ENCODE results near the gene MRPS33.
"Not testable (repeated sequence)": the region's sequence is repeated elsewhere in the genome, so short reads cannot be mapped to it uniquely, and the experiment has no call there.

Gene MRPS33

GRCh38 chr7:141012044-141012685 lies 2.6 kb downstream of the MRPS33 start:
- peak; percentile 14 for DNase-seq (ENCODE audit: low read depth)

GRCh38 chr7:141011443-141011842 lies 3.3 kb downstream of the MRPS33 start:
- no peak for DNase-seq (ENCODE audit: low read depth)

DNA sequence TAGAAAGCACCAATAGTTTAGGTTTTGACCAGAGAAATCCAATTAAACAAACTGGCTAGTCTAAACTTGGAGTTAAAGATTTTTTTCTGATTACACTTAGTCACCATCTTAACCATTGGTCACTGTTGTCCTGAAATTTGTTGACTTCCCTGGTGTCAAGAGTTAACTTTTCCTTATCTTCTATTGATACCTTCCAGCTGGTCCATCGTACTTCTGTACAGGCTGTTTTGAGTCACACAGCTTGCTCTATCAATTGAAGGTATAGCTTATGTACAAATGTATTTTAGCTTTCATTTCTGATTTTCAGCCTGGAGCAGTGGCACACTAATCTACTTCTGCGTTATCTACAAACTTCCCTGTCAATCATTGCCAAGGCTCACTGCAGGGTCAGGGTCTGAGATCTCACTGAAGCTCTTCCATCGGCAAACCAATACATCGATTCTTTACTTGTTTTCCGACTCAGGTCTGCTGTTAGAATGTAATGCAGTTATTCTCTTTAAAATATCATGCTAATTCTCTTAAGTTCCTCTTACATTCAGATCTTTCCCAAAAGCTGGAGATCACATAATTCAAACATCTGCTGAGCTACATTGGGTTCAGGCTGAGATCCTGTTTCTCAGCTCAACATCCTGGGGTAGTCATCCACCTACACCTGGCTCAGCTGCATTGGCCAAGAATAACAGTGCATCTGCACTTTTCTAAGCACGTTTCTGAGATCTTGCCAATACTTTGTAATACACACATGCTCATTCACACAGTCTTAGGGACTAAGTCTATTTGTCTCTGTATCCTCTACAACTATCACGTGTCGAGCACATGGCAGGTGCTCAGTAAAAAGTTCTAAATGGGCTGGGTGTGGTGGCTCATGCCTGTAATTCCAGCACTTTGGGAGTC lies 11.3 kb downstream of the MRPS33 start:
- no peak for DNase-seq (ENCODE audit: low read depth)

DNA sequence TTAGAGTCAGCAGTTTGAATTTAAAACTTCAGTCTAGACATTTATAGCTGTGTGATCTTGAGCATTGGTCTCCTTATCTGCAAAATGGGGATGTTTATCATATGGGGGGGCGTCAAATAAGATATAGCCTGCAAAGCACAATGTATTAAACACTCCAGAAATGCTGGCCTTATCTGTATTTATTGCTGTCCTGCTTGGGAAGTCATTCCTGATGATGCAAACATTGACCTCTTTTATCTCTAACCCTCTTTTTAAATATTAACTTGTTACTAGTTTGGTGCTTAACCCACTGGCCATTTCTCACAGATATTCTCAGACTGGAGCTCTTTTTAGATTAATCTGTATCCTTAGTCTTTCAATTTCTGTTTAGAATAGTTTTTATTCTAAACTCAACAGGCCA lies 13.2 kb downstream of the MRPS33 start:
- no peak for DNase-seq (ENCODE audit: low read depth)

DNA sequence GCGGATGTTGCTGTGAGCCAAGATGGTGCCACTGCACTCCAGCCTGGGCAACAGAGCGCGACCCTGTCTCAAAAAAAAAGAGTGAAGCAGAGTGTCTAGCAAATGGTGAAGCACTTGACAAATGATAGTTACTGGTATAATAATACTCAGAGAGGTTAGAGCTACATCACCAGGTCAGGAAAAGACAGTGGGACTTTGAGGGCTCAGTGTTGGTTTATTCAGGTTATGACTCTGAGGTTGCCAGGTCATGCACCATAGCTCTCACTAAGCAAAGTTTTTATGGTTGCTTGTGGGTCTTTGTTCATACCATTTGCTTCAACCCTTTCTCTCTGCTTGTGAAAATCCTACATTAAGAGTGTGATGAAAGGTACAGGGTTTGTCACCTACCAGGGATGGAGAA lies 13.6 kb downstream of the MRPS33 start:
- DNase-seq (ENCODE audit: low read depth): no peak

GRCh38 chr7:140998715-140999114 lies 16.0 kb downstream of the MRPS33 start:
- DNase-seq (ENCODE audit: low read depth): no peak

- DNase-seq (ENCODE audit: low read depth): no peak
These were observed 22.3 kb downstream of the MRPS33 start for GRCh38 chr7:140992422-140992821.

DNA sequence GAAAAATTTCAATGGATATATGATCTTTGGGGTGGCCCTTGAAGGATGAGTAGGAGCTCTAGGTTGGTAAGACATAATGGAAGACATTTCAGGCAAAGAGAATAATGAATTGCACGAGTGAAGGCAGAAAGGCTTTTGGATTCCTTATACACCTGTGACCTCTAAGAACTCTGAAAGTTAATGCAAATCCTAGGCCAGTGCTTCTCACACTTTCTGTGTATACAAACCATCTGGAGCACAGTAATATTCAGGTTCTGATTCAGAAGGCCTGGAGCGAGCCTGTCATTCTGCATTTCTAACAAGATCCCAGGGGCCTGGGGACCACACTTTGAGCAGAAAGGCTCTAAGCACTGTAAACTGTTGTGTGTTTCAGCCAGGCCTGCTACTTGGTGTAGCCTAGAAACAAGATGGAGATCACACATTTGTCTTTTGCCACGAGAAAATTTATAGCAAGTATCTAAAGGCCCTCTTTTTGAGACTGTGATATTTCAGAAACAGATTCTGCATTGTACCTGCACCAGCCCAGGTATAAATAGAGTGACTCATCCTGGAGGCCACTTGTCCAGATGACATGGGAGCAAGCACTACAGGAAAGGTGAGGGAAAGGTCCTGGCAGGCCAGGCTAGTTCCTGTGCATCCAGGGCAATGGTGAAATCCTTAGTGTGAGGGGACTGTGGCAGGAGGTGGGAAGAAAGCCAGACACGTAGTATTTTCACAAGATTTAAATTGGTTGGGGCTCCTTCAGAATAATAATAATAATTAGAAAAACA lies 24.4 kb downstream of the MRPS33 start:
- no peak for DNase-seq (ENCODE audit: low read depth)

GRCh38 chr7:140989068-140989467 lies 25.7 kb downstream of the MRPS33 start:
- no peak for DNase-seq (ENCODE audit: low read depth)

- no peak for DNase-seq (ENCODE audit: low read depth)
These were observed 30.9 kb downstream of the MRPS33 start for GRCh38 chr7:140983802-140984201.

- no peak for DNase-seq (ENCODE audit: low read depth)
These were observed 32.2 kb downstream of the MRPS33 start for GRCh38 chr7:140982508-140982907.

DNA sequence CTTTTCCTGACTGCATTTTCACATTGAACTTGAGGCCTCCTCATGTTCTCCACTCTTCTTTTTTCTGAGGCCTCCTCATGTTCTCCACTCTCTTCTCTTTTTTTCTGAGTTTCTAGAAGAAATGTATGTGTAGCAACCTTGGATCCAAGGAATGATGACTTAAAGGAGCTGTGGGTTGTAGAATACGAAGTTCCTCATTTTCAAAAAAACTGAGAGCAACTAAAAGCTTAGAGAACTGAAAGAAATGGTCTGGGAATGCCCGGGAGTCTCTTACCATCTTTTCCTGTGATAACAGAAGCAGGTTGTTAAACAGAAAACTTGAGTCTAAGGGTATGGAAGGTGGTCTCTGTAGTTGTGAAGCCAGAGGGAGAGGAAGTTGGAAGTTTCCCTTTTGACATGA lies 32.8 kb downstream of the MRPS33 start:
- no peak for DNase-seq (ENCODE audit: low read depth)

DNA sequence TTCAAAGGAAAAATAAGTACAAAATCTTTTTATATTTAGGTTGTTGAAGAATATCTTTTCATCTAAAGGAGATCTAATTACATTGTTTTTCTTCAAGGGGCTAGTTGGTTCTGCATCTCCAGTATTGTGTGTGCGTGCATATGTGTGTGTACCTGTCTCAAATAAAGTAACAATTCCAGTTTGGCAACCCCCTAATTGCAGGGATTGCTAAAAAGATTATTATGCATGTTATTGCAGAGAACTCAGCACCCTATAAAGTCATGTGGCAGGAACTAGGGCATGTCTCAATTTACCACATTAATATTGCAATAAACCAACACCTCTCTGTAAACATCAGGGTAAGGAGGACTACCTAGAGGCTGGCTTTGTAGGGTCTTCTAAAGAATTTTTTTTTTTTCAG lies 37.0 kb downstream of the MRPS33 start:
- DNase-seq (ENCODE audit: low read depth): no peak

DNA sequence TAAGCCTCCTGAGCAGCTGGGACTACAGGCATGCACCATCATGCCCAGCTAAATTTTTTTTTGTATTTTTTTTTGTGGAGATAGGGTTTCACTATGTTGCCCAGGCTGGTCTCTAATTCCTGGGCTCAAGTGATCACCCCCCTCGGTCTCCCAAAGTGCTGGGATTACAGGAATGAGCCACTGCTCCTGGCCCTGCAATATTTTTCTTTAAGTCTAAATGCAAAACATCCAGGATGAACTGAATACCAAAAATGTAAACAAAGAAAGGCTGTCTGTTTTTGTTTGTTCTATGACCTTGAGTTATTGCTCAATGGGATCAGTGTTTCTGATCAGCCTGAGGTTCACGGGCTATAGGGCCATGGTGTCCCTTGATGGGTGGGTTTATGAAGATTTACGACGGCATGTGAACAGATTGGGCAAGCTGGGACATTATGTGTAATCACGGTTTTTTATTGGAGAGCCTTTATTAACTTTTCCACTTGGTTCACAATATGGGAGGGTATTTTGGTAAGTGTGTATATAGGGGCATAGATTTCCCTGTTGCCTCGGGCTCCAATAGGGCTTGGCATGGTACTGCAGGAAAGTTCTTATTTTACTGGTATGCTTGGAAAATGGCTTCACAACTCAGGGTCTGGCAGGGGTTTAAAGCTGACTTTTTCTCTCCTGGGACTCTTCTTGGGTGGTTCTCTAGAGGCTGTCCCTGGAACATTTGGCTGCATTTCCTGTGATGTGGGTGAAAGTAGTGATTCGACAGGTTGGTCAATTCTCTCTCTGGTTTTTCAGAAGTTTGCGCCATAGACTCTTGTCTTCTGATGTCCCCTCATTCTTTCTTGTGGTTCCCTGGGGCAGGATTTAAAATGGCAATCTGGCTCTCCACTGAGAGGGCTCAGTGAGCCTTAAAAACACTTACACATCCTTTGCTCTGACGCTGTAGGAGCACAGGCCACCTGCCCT lies 41.6 kb downstream of the MRPS33 start:
- DNase-seq (ENCODE audit: low read depth): no peak

DNA sequence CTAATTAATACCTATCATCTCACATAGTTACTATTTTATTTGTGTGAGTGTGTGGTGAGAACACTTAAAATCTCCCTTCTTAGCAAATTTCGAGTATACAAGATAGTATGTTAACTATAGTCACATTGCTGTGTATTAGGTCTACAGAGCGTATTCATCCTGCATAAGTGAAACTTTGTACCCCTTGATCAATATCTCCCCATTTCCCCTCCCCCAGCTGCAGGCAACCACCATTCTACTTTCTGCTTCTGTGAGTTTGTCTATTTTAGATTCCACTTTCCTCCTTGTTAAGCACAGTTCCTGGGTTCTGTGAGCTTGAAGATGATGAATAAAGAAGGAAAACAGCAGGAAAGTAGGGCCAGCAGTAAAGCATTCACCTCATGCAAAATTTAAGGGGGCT lies 42.4 kb downstream of the MRPS33 start:
- no peak for DNase-seq (ENCODE audit: low read depth)

- DNase-seq (ENCODE audit: low read depth): no peak
These were observed 47.3 kb downstream of the MRPS33 start for GRCh38 chr7:140967438-140967837.

GRCh38 chr7:140966561-140967233 lies 48.1 kb downstream of the MRPS33 start:
- DNase-seq (ENCODE audit: low read depth): no peak

DNA sequence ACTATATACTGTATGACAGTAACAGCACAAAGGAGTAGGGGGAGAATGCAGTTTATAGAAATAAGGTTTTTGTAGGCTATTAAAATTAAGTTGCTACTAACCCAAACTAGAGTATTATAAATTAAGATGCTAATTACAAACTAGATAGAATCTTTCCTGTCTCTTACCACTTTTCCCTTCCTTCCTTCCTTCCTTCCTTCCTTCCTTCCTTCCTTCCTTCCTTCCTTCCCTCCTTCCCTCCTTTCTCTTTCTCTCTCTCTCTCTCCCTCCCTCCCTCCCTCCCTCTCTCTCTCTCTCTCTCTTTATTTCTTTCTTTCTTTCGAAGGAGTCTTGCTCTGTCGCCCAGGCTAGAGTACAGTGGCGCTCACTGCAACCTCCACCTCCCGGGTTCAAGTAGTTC lies 53.6 kb downstream of the MRPS33 start:
- DNase-seq (ENCODE audit: low read depth): no peak

- not testable (repeated sequence) for DNase-seq (ENCODE audit: low read depth)
These were observed 57.8 kb downstream of the MRPS33 start for GRCh38 chr7:140956997-140957396.

All from HS-5 (cell line).